Gastrocnemius medialis (tissue), 4 donors: Measurements from ENCODE around the gene KCNAB1. TPM values are rescaled to one million over a fixed set of nuclear protein-coding genes. Genes with fewer than 3 reads are reported as not detected.

ENCODE experiments used
- ATAC-seq, 2 donors: fragments of 150-250 bp; one replicate each; pipeline ENCODE4 v1.9.1; 2016
- DNase-seq, 2 donors: peaks; one replicate each; pipeline ENCODE4 v3.0.0-alpha.2; 2019
- H3K27ac ChIP-seq, 4 donors: fragments of 200-600 bp; sonication (generic); 1 replicate in 1 of 4; 2 replicates in 3 of 4; pipeline ENCODE4 v1.5.1; 2016 to 2018; ENCODE audit warnings: mild to moderate bottlenecking in 2 of 4, moderate library complexity in 1 of 4
- H3K27me3 ChIP-seq, 3 donors: fragments of 200-600 bp; sonication (generic) in 2 of 3; 1 replicate in 1 of 3; 2 replicates in 2 of 3; pipeline versions ENCODE4 v1.5.1 to v1.6.0; 2016 to 2019; ENCODE audit warnings: mild to moderate bottlenecking in 1 of 3, moderate library complexity in 1 of 3
- H3K36me3 ChIP-seq, 2 donors: fragments of 200-600 bp; sonication (generic) in 1 of 2; one replicate each; pipeline ENCODE4 v1.5.1; 2017 to 2018
- H3K4me1 ChIP-seq, 2 donors: fragments of 200-600 bp; sonication (generic) in 1 of 2; one replicate each; pipeline ENCODE4 v1.5.1; 2016 to 2017; ENCODE audit warnings: mild to moderate bottlenecking in 2 of 2
- H3K4me3 ChIP-seq, 4 donors: fragments of 200-600 bp; sonication (generic) in 3 of 4; 1 replicate in 1 of 4; 2 replicates in 3 of 4; pipeline ENCODE4 v1.5.1; 2016 to 2019; ENCODE audit warnings: mild to moderate bottlenecking in 2 of 4
- H3K9me3 ChIP-seq, 3 donors: fragments of 200-600 bp; sonication (generic) in 2 of 3; 1 replicate in 1 of 3; 2 replicates in 2 of 3; pipeline ENCODE4 v1.5.1; 2016 to 2019
- CTCF ChIP-seq, 5 experiments: fragments of 450-650 bp in 3 of 5; fragments of 200-600 bp in 2 of 5; sonication (generic) in 2 of 5; IDR thresholded peaks in 4 of 5; conservative IDR thresholded peaks in 1 of 5; 1 replicate in 4 of 5; 2 replicates in 1 of 5; pipeline ENCODE4 v1.5.1; 2016 to 2019; ENCODE audit warnings: antibody characterized with exemption in 5 of 5, mild to moderate bottlenecking in 3 of 5, moderate library complexity in 3 of 5
- POLR2A ChIP-seq, 2 donors: fragments of 450-650 bp; IDR thresholded peaks; one replicate each; pipeline ENCODE4 v1.6.1; 2017; ENCODE audit warnings: antibody characterized with exemption in 2 of 2, mild to moderate bottlenecking in 2 of 2, moderate library complexity in 2 of 2
- in situ Hi-C, 4 donors: fragments of 200-750 bp; cut with MboI; loops; one replicate each; pipeline versions ENCODE4 v1.15.0 to v1.8.0; 2017; ENCODE audit warnings: low sequenced_read_pairs in 4 of 4
- intact Hi-C: fragments of 100-400 bp; cut with DNase I; formaldehyde crosslinking; loops from one replicate; pipeline ENCODE4 v1.15.1; 2023; ENCODE audit warnings: low total_unique reads
- total RNA-seq, 4 donors: library from RNA; depleted of rRNA; stranded (reverse); fragments of >200 nt; gene quantifications; one replicate each; pipeline versions ENCODE4 v1.1.0 to v1.2.3, GENCODE V29; 2016

Gene KCNAB1
- total RNA-seq, 4 donors from 2014 or later: 0.46 to 3.6 (median 1.9) TPM

- H3K36me3 ChIP-seq: no peaks in the 10 kb centered on the region
- no peaks in the 10 kb centered on the region for H3K27me3 ChIP-seq
- ATAC-seq: no peak
- in situ Hi-C loops (loop anchor here in 1 of 4 donors (25.0 kb wide), 1 partner anchor 916 kb away; no protein-coding TSS in a partner anchor), intact Hi-C loops (no loop called here)
- no peak for DNase-seq
- no peaks in the 10 kb centered on the region for H3K9me3 ChIP-seq
- no peak overlapping the region for H3K4me3 ChIP-seq
- no peak overlapping the region for H3K27ac ChIP-seq
- TF ChIP-seq CTCF (IDR thresholded peaks at IDR 0.05 in 4 of 5, conservative IDR thresholded peaks at IDR 0.05 in 1 of 5) (no peak), POLR2A (IDR thresholded peaks at IDR 0.05) (no peak)
- no peaks in the 10 kb centered on the region for H3K4me1 ChIP-seq
These were observed 51.2 kb downstream of the KCNAB1 start for GRCh38 chr3:156171281-156172267.

GRCh38 chr3:156172536-156172935, 52.2 kb downstream of the KCNAB1 start:
- Histone ChIP-seq H3K27me3 (no peaks in the 10 kb centered on the region), H3K4me3 (no peak overlapping the region), H3K9me3 (no peaks in the 10 kb centered on the region), H3K36me3 (no peaks in the 10 kb centered on the region), H3K4me1 (no peaks in the 10 kb centered on the region), H3K27ac (no peak overlapping the region)
- no peak for TF ChIP-seq POLR2A (IDR thresholded peaks at IDR 0.05)
- TF ChIP-seq CTCF (IDR thresholded peaks at IDR 0.05 in 4 of 5, conservative IDR thresholded peaks at IDR 0.05 in 1 of 5): no peak
- in situ Hi-C loops: loop anchor here in 1 of 4 donors (25.0 kb wide), 1 partner anchor 915 kb away; no protein-coding TSS in a partner anchor
- intact Hi-C loops: no loop called here
- DNase-seq: no peak
- no peak for ATAC-seq

- no peak overlapping the region for H3K27ac ChIP-seq
- TF ChIP-seq POLR2A (IDR thresholded peaks at IDR 0.05): no peak
- no peak for TF ChIP-seq CTCF (IDR thresholded peaks at IDR 0.05 in 4 of 5, conservative IDR thresholded peaks at IDR 0.05 in 1 of 5)
- in situ Hi-C loops: loop anchor here in 1 of 4 donors (25.0 kb wide), 1 partner anchor 913 kb away; no protein-coding TSS in a partner anchor
- H3K36me3 ChIP-seq: no peaks in the 10 kb centered on the region
- DNase-seq (no peak), ATAC-seq (no peak)
- intact Hi-C loops: no loop called here
- H3K27me3 ChIP-seq: no peaks in the 10 kb centered on the region
- no peaks in the 10 kb centered on the region for H3K4me1 ChIP-seq
- no peaks in the 10 kb centered on the region for H3K9me3 ChIP-seq
- H3K4me3 ChIP-seq: no peak overlapping the region
These were observed 54.0 kb downstream of the KCNAB1 start for GRCh38 chr3:156174229-156174847.

GRCh38 chr3:156175570-156175969, 55.2 kb downstream of the KCNAB1 start:
- no peak for ATAC-seq
- intact Hi-C loops: no loop called here
- H3K4me3 ChIP-seq: no peak overlapping the region

More at GRCh38 chr3:156175570-156175969, 55.2 kb downstream of the KCNAB1 start:
- Histone ChIP-seq H3K9me3 (no peaks in the 10 kb centered on the region), H3K27me3 (no peaks in the 10 kb centered on the region), H3K36me3 (no peaks in the 10 kb centered on the region), H3K27ac (no peak overlapping the region), H3K4me1 (no peaks in the 10 kb centered on the region)
- in situ Hi-C loops: no loop called here
- TF ChIP-seq POLR2A (IDR thresholded peaks at IDR 0.05) (no peak), CTCF (IDR thresholded peaks at IDR 0.05 in 4 of 5, conservative IDR thresholded peaks at IDR 0.05 in 1 of 5) (no peak)
- no peak for DNase-seq
